Prostate gland (tissue), 2 donors: ENCODE results near the gene CRACR2A.

Experiments
- CTCF ChIP-seq, 4 experiments: fragments of 200-600 bp in 2 of 4; fragments of 450-650 bp in 2 of 4; sonication (generic) in 2 of 4; IDR thresholded peaks; 1 replicate in 3 of 4; 2 replicates in 1 of 4; pipeline ENCODE4 v1.5.1; 2016 to 2019; ENCODE audit warnings: antibody characterized with exemption in 4 of 4, mild to moderate bottlenecking in 2 of 4, moderate library complexity in 2 of 4
- POLR2A ChIP-seq: fragments of 450-650 bp; IDR thresholded peaks from one replicate; pipeline ENCODE4 v1.6.1; 2016; ENCODE audit warnings: antibody characterized with exemption, mild to moderate bottlenecking
- POLR2AphosphoS5 ChIP-seq: sonication (generic); formaldehyde crosslinking; IDR thresholded peaks from one replicate; pipeline ENCODE4 v1.6.1; 2017; ENCODE audit warnings: antibody characterized with exemption

GRCh38 chr12:3666441-3666840 lies 86.5 kb downstream of the CRACR2A start:
- no peak for TF ChIP-seq POLR2A
- TF ChIP-seq CTCF (IDR thresholded peaks at IDR 0.05) = no peak
- TF ChIP-seq POLR2AphosphoS5 = no peak
